ENCODE measurements around the gene GET4.
"Not testable (repeated sequence)": the region's sequence is repeated elsewhere in the genome, so short reads cannot be mapped to it uniquely, and the experiment has no call there.

GET4 gene

DNA sequence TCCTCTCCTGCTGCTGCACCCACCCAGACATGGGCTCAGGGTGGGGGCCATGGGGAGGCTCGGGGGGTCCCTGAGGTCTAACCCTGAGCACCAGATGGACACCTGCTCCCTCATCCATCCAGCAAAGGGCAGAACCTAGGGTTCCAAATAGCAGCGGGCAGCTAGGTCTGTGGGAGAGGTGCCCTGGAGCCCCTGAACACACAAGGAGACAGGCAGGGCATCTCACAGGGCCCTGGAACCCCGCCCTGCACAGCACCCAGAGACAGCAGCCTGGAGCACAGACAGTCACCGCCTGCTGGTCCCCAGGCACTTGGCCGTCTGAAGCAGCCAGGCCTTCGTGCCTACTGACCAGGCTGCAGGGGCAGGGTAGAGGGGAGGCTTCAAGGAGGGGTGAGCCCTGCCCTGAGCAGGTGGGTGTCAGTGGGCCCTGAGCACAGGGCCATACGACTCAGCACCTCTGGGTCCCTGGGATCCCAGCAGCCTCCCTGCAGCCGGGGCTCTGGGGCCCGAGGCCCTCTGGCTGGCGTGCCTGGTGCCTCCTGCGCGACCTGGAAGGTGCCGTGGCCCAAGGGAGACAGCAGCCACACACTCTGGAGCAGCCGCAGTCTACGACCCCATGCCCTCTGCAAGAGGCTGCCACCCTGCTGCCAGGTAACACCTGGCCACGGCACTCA is 38.3 kb downstream of the GET4 start:
- no peak for DNase-seq (ENCODE audit: low read depth in 2 of 3, low spot score in 1 of 3)

DNA sequence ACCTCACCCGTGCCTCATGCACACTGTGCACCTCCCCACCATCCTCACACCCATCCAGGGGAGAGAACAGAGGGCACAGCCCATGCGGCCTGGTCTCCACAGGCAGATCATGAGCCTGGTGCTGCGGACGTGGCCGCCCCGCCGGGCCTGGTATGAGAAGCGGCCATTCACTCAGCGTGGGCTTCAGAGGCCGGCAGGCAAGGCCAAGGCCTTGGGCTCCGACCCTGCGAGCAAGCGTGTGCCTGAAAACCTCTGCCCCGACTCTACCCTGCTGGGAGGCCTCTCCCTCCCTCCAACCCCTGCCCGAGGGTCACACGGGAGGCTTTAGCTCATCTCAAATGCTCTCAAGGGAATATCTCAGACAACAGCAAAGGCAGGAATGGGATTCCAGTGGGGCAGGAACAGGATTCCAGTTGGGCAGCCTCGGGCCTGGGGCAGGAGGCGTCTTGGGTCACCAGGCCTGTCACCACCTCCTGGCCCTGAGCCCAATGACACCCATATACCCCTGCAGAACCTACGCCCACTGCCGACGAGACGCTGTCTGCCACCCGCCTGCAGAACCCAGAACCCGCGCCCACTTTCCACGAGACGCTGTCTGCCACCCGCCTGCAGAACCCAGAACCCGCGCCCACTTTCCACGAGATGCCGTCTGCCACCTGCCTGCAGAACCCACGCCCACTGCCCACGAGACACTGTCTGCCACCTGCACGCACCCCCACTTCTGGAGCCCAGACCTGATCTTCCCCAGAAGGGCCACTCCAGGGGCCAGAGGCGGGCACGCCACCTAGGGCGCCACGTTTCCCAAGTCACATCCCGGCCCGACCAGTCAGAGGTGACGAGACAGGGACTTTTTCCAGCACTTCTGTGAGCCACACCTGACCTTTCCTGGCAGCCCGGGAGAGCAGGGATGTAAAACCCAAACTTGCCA is 39.2 kb downstream of the GET4 start:
- DNase-seq (ENCODE audit: low read depth in 2 of 3, low spot score in 1 of 3) = no peak

DNA sequence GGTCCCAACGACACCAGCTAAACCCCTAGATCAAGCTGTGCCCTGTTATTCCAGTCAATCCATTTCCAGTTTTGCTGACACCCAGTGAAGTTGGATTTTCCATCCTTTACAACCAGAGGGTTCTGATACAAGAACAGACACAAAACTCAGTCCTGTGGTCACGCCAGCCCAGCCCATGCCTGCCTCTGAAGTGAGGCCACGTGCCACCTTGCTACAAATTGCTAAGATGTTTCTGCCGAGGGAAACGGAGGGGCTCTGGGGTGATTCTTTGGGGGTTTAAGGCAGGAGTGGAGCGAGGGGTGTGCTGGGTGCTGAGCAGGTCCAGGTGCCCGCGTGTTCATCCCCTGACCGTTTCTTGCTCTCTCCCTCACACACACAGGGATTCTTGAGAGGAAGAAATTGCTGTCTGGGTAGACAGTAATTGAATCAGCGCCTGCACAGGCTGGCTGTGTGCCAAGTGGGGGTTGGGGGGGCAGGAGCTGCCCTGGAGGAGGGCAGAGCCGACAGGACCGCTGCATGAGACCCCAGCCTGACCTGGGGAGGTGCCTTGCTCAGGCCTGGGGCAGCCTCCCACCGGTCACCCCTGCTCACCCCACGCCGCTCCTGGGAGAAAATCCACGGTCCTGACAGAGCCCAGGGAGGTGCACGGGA is 40.1 kb downstream of the GET4 start:
- no peak for DNase-seq (ENCODE audit: low read depth in 2 of 3, low spot score in 1 of 3)

DNA sequence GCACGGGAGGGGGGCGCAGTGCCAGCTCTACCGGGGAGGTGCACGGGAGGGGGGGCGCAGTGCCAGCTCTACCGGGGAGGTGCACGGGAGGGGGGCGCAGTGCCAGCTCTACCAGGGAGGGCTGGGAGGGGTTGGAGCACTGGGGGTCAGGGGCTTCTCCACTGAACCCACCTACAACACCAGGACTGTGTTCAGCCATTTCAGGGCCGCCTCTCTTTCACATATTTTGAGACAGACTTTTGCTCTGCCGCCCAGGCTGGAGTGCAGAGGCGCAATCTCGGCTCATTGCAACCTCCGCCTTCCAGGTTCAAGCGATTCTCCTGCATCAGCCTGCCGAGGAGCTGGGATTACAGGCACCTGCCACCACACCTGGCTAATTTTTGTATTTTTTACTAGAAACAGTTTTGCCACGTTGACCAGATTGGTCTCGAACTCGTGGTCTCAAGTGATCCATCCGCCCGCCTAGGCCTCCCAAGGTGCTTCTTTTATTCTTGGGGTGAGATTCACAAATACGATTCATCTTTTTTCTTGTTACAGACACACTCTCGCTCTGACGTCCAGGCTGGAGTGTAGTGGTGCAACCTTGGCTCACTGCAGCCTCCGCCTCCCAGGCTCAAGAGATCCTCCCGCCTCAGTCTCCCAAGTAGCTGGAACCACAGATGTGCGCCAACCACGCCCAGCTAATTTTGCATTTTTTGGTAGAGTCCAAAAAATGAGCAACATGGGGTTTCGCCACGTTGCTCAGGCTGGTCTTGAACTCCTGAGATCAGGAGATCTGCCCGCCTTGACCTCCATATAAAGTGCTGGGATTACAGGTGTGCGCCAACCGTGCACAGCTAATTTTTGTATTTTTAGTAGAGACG is 41.1 kb downstream of the GET4 start:
- DNase-seq (ENCODE audit: low read depth in 2 of 3, low spot score in 1 of 3) = no peak

DNA sequence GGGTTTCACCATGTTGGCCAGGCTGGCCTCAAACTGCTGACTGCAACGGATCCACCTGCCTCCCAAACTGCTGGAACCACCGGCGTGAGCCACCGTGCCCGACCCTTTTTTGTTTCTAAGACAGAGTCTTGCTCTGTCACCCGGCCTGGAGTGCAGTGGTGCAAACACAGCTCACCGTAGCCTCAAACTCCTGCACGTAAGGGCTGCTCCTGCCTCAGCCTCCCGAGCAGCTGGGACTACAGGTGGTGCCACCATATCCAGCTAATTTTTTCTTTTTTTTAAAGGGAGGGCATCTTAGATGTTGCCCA is 41.7 kb downstream of the GET4 start:
- DNase-seq (ENCODE audit: low read depth in 2 of 3, low spot score in 1 of 3) = no peak

DNA sequence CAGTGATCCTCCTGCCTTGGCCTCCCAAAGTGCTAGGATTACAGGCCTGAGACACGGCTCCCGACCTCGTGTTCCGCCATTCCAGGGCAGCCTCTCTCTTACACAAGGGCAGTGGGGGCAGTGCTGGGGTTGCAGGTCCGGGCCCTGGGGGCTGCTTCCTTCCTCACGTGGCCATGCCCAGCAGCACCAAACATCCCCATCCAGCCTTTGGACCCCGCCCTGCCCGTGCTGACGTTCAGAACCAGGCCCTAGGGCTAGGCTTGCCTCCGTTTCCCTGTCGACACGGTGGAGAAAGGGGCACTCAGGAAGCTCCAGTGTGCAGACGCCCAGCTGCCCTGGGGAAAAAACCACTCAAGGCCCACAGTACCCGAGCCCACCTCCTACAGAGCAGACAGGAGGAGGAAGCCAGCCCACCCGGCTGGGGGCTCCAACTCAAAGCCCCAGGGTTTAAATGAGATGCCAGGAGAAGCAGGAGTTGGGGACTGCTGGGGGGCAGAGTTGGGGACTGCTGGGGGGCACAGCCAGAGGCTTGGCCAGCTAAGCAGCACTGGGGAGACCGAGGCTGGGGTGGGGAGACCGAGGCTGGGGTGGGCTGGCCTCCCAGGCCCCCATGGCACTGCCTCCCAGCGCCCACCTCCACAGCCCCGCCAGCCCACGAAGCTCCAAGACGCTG is 42.2 kb downstream of the GET4 start:
- no peak for DNase-seq (ENCODE audit: low read depth in 2 of 3, low spot score in 1 of 3)

DNA sequence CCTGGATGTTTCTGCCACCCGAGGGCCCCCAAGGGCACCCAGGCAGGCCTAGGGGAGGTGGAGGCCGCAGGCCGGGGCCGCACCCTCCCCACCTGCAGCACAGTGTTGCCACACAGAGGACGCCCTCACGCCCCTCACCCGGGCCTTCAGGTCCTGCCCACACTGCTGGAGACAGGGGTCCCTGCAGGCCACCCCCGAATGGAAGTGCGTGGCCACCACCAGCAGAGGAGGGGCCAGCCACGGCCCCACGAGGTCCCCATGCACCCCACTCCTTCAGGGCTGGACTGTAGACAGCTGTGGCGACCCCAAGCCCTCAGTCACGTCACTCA is 42.7 kb downstream of the GET4 start:
- DNase-seq (ENCODE audit: low read depth in 2 of 3, low spot score in 1 of 3) = no peak

DNA sequence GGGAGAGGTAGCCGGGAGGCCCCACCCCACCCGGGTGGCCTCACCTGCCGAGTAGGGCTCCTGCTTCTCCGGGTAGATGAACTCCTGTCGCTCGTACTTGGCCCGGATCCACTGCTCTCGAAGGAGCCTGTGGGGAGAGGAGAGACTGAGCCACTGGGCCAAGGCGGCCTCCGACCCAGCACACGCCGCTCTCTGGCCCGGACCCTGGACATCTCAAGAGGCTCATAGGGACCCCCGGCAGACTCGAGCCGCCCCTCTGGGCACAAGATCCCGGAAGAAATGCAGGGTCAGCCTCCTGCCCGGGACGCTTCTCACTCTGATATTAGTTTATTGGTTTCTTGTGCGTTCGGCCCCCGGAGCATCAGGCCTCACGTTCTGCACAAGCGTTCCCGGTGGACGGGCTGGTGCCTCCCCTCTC is 43.6 kb downstream of the GET4 start:
- DNase-seq (ENCODE audit: low read depth in 2 of 3, low spot score in 1 of 3) = no peak

DNA sequence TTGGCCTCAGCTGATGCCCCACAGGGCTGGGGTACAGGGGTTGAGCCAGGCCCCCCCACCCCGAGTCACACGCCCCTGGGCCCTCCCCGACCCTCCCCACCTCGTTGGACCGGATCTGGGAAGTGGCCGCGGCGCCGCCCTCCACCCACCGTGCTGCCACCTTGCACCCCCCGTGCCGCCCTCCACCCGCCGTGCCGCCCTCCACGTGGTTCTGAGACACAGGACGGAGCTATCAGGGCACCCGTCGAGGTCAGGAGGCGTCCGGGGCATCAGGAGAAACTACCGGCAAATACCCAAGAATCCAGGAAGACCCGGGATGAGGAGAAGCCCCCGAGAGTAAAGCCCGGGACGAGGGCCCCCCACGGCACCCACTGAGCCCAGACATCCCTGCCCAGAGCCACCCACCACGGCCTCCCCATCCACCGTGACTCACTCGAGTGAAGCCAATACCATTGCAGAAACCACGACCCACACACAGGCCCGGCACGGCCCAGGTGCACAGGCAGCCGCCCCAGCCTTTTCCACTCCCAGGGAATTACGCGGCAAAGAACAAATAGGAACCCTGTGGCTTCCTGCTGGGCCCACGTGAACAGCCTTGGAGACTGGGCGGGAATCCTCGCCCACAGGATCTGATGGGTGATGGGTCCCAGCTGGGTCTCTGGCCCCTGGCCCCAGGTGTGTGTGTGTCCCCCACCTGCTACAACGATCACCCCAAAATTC is 44.2 kb downstream of the GET4 start:
- DNase-seq (ENCODE audit: low read depth in 2 of 3, low spot score in 1 of 3) = no peak

DNA sequence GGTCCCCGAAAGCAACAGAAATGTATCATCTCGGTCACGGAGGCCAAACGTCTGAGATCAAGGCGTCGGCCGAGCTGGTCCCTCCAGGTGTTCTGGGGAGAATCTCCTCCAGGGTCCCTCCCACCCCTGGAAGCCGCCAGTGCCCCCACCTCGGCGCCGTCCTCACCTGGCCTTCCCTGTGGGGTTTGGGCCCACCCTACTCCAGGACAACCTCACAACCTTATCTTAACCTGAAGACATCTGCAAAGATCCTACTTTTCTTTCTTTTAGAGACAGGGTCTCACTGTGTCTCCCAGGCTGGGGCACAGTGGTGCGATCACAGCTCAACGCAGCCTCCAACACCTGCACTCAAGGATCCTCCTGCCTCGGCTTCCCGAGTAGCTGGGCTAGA is 44.7 kb downstream of the GET4 start:
- DNase-seq (ENCODE audit: low read depth in 2 of 3, low spot score in 1 of 3) = no peak

DNA sequence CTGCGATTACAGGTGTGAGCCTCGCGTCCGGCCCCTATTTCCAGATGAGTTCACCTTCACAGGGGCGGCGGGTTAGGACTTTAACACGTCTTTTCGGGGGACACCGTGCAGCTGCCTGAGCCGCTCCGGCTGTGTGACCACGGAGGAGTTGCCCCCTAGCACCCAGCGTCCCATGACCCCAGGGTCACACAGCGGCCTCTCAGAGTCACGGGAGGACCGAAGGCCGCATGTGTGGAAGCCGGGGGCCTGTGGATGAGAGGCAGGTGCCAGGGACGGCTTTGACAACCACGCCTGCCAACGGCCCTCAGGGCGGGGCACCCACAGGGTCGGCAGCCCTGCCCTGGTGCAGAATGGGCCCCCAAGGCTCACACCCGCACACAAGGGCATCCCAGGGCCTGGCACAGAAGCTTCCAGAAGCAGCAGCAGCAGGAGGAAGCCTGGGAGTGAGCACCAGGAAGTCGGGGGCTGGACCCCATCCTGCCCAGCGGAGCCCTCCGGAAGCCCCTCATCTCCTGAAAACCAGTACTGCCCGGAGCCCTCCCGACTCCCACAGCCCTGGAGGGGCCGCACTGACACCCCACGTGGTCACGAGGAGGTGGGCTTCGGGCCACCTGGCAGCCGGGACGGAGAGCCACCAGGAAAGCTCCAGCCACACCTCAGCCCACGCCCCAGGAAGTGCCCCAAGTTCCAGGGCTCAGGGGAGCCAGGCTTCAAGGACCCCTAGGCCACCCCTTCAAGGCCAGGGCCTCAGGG is 45.4 kb downstream of the GET4 start:
- no peak for DNase-seq (ENCODE audit: low read depth in 2 of 3, low spot score in 1 of 3)

DNA sequence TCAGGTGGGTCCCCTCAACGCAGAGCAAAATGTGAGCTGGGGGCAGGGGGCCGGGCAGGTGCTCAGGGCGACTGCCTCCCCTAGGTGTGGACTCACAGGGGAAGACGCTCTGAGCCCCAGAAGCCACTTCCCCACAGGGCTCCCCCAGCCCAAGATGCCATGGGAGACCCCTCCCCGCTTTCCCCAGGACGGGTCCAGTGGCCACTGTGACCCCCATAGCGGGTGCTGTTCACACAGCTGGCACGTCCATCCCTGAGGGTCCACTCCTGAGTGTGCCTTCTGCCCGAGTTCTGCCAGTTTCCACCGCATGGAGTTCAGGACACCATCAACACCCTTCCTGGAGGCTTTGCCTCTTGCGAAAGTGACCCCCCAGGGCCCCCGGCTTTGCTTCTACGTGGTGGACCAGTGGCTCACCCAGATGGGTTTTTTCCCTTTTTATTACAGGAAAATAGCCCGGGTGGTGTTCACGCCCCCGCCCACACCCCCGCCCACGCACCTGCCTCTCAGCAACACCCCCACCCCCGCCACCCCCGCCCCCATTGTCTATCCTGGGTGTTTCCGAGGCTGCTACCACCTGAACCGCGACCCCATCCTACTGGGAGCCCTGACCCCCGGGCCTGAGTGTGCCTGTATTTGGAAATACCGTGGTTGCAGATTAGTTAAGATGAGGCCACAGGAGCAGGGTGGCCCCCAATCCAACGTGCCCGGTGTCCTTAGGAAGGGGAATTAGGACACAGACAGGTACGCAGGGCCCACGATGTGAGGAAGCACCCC is 46.2 kb downstream of the GET4 start:
- no peak for DNase-seq (ENCODE audit: low read depth in 2 of 3, low spot score in 1 of 3)

DNA sequence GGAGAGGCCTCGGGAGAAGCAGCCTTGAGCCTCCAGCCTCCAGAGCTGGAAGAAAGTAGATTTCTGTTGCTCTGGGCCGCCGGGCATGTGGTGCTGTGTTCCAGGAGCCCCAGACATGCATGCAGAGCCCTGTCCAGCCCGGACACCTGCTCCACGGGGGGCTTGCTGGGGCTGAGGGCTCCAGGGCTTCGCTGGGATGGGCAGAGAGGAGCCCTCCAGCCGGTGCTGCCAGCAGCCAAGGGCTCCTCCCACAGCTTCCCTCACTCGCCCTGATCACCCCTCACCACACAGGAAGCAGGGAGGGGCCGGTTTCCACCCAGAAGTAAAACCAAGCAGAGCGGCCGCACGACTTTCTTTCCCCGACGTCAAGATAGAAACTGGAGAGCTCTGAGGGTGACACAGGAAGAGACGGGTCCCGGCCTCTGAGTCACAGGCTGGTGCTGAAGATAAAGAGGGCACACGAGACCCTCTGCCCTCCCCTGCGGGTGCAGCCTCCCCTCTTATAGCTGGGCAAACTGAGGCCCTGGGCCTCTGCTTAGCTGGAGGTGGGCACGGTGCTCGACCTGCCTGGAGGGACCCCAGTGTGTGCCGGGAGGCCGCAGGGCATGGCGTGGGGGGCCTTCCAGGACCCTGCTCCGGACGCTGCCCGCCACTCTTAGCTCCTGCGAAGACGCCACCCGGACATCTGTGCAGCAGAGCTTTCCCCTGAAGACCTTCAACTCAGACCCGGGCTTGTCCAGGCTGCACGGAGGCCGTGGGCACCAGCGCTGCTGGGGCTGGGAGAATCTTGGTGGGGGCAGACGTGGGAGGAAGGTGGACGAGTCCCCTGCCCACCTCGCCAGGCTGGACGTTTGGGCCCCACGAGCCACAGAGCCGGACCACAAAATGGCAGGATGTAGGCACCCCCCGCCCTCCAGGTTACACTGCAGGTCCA is 47.0 kb downstream of the GET4 start:
- DNase-seq (ENCODE audit: low read depth in 2 of 3, low spot score in 1 of 3) = peak; percentile 88 to 93 (median 91)

DNA sequence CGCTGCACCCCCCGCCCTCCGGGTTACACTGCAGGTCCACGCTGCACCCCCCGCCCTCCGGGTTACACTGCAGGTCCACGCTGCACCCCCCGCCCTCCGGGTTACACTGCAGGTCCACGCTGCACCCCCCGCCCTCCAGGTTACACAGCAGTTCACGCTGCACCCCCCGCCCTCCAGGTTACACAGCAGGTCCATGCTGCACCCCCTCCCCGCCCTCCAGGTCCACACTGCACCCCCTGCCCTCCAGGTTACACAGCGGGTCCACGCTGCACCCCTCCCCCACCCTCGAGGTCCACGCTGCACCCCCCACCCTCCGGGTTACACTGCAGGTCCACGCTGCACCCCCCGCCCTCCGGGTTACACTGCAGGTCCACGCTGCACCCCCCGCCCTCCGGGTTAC is 47.7 kb downstream of the GET4 start:
- not testable (repeated sequence) for DNase-seq (ENCODE audit: low read depth in 2 of 3, low spot score in 1 of 3)

DNA sequence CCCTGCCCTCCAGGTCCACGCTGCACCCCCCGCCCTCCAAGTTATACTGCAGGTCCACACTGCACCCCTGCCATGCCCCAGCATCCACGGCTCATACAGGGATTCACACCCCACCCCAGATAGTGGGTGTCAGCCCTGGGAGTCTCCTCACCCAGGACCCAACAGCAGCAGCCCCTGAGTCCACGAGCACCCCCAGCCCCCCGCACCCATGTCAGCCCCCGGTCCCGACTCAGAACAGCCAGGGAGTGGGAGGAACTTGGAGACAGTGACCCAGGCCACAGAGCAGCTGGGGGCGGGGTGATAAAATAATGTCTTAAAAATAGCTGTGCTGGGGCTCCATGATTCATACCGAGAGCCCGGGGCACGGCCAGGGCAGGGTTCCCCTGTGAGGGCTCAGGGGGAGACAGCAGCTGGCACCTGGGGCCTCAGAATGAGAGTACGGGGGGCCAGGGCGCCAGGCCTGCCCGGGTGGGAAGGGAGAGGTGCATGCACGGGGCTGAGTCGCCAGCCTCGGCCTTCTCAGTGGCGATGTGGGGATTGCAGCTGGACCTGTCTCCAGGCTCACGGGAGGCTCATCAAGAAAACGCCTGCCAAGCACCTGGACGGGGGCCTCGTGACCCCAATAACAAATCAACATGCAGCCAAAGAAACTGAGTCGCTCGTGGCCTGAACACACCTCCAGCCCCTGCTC is 48.3 kb downstream of the GET4 start:
- DNase-seq (ENCODE audit: low read depth in 2 of 3, low spot score in 1 of 3) = peak; percentile 46 to 58 (median 58)

DNA sequence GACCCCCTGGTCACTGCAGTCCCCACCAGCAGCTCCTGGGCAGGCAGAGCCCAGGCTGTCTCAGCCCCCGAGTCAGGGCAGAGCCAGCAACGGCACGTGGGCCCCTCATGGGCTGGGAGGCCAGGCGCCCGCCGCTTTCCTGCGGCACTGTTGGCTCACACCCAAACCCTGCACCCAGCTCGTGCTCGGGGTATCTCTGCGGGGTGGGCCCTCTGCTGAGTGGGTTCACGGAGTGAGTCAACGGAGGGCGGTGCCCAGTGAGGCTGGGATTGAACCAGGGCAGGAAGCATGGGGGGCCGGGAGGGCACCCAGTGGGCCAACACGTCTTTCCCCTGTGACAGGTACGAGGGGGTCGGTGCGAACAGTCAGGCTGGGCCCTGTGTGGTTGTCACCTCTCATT is 49.2 kb downstream of the GET4 start:
- DNase-seq (ENCODE audit: low read depth in 2 of 3, low spot score in 1 of 3) = no peak

Measured in stimulated activated CD4-positive, alpha-beta T cell treated with anti-CD3 and anti-CD28 coated beads, Interleukin-12 subunit alpha, Interleukin-12 subunit beta, amount 100 ng/mL, for 48 hours (primary cell).